Measurements from ENCODE around the gene RALGAPB.

Gene RALGAPB

DNA sequence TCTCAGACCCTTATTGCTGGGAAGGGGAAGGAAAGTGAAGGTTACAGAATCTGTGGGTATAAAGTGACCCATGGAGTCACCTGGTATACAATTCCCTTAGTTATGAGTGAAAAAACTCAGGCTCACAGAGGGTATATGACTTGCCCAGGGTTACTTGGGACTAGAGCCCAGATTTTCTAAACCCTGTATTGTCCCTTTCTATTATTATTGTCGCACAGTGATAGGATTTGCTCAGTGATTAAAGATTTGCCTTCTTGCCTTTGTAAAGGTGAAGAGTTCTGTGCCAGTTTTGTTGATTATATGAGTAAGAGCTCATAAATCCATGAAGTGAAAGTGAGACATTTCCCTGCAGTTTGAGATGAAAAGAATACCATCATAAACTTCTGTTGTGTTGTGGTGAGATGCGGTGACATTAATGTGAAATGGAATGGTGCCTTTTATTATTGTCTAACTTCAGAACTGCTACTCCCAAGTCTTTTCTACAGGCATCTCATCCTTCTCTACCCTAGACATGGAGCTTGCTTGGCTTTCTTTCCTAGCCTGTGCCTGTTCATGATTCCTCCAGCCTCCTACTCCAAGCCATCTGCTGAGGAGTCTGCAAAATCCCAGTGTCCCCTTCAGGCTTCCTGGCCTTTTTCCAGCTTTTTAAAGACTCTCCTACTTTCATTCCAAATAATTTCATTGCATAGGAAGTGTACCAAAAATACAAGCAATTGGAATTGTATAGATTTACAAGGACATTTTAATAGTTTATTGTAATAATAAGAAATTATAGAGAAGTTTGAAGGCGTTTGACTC, 74.8 kb downstream of the RALGAPB start:
- DNase-seq (ENCODE audit: low read depth): no peak

DNA sequence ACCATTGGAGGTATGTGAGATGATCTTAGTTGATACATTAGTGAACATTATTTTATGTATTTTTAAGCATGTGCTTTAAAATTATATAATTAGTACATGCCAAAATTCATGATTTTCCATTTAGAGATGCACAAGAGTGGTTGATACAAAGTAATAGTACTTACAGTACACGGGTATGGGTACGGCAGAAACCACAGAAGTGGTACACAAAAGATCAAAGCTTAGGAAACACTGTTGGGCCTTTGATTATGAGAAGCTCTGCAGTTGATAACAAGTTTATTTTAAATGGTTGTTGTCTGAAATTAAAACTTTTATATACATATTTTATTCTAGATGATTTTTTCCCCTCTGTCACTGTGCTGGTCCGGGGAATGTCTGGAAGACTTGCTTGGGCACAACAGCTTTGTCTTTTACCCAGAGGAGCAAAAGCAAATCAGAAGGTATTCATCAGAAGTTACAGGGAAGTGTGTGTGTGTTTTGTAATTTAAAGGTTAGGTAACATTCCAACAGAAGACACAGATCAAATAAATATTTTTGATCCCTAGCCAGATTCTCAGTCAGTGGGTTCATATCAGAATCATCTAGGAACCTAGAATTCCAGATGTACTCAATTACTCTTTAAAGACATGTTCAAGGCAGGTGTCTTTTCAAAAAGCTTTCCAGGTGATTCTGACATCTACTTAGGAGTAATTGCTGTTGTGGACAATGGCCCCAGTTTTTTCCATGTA, 75.9 kb downstream of the RALGAPB start:
- DNase-seq (ENCODE audit: low read depth): no peak

DNA sequence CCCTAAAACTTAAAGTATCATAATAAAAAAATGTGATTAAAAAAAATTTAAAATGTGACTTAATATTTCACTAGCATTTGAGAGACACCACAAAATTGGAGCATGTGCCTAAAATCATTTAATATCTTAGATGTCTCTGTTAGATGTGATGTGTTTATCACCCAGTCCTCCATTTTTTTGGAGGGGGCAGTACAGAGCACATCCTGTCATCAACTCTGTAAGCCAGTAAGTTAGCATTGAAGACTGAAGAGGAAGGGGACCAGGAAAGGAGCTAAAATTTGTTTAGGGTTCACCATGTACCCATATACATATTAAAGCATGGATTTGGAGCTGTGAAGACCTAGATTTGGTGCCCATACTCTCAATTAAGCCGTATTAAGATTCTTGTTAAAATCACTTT, 77.6 kb downstream of the RALGAPB start:
- DNase-seq (ENCODE audit: low read depth): no peak

DNA sequence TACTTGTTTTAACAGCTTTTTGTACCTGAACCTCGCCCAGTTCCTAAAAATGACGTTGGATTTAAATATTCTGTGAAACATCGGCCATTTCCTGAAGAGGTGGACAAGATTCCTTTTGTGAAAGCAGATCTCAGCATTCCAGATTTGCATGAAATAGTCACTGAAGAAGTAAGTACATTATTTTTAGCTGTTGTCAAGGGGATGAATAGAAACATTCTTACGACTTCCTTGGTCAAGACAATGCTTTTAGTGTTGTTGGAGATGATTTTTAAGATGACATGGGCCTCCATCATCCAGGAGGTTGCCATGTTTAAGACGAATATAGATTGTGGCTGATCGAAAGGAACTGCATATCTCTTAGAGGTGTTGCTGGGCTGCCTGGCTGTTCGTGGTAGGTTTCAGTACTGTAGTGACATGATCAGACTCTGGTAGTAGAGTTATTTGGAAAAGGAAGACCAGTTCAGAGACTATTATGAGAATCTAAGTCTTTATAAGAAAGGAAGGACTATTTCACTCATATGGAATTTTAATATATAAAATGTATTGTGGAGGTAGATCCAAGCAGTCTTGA, 78.5 kb downstream of the RALGAPB start:
- no peak for DNase-seq (ENCODE audit: low read depth)

DNA sequence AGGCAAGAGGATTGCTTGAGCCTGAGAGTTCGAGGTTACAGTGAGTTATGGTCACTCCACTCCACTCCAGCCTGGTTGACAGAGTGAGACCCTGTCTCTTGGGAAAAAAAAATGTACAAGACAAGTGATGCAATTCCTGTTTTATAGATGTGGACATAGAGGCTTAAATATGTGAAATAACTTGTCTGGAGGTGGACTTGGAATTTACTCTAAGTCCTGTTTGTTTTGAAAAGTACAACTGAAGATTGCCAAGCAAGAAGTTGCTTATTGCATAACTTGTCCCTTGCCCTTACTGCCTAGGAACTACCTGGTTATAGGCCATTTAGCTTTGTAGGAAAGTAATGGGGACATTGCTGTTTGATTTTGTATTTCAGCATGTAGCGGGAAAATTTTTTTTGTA, 82.3 kb downstream of the RALGAPB start:
- DNase-seq (ENCODE audit: low read depth): no peak

DNA sequence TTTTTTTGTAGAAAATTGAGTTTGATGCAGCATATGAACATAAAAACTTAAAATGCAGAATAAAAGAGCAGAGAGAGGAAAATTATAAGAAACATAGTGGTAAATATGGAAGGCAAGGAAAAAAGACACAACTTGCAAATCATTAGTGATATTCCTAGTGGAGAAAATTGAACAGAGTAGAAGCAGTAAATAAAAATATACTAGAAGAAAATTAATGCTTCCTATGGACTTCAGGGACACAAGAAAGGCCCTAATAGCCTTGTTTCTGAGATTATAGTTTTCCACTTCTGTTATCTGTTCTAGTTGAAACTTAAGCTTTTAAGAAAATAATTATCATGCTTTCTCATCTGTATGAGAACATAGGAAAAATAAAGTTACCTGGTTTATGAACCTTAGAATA, 82.8 kb downstream of the RALGAPB start:
- no peak for DNase-seq (ENCODE audit: low read depth)

DNA sequence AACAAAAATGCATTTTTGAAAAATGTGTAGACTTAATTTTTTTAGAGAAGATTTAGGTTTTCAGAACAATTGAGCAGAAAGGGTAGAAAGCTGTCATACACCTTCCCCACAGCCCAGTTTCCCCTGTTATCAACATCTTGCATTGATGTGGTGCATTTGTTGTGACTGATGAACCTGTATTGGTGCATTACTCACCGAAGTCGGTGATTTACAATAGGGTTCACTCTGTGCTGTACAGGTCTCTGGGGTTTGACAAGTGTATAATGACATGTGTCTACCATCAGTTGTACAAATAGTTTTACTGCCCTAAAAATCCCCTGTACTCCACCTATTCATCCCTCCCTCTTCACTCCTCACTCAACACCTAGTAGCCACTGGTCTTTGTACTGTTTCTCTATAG, 84.5 kb downstream of the RALGAPB start:
- no peak for DNase-seq (ENCODE audit: low read depth)

DNA sequence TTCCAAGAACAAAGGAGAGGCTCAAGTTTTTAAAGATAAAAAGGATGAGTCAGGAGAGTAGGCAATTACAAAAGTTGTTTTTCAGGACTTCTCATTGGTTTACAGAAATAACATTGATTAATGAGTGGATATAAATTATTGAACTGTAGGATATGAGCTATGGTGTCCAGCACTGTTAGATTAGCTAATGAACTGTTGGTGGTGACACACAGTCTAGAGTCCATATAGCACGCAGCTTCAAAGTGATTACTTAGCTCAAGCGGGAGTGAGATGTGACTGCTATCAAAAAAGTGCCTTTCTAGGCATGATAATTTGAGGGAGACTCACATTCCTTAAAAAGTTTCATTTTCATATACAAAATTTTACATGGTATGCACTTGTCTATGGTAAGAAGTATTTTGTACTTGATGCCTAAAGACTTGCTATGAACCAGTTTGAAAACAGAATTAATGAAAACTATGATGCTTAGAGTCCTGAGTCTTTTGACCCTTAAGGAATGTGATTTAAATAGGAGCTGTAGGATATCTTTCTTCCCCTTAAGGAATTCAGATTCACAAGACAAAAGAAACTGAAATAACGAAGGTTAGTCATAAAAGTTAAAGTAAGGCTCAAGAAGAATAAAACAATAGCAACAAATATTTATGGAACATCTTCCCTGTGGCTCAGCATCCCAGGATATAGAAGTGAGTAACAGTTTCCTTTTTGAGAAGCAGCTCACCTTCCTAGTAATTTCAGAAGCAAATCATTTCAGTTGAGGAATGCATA, 86.1 kb downstream of the RALGAPB start:
- no peak for DNase-seq (ENCODE audit: low read depth)

DNA sequence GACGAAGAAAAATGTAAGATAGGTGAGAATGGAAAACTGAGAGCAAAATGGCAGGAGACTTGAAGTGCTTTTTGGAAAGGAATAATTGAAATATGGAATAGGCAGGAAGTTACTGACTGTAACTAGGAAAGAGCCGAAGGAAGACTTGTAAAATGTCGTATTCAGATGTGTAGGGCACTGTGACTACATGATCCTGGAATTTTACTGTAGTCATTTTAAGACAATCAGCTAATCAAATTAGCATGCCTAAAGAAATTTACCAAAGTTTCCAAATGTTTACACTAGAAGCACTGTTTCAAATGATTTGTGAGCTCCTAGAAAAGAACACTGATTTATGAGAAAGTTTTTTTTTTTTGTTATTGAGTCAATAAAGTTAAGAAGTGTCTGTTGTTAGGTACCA, 87.1 kb downstream of the RALGAPB start:
- no peak for DNase-seq (ENCODE audit: low read depth)

DNA sequence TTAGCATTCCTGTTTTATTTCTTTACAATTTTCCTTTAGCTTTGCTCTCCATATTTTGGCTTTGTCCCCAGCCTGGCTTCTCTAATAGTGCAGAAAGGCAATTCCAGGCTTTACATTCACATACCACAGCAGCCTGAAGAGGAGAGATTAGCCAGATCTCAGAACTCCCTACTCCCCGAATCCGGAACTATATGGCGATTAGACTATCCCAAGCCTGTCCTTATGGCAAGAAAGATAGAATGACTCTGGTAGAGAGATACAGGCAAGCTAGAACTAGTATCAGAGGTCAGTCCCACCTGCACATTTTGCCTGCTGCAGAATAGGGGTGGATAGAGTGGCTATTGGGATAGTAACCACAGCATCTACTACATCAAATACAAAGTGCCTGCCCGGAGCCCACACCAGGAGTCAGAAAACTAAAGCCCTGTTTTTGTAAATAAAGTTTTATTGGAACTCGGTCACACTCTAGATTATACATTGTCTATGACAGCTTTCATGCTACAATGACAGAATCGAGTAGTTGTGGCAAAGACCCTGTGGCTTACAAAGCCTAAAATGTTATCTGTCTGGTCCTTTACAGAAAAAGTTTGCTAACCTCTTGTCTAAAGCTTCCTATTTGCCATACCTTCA, 91.3 kb downstream of the RALGAPB start:
- no peak for DNase-seq (ENCODE audit: low read depth)

DNA sequence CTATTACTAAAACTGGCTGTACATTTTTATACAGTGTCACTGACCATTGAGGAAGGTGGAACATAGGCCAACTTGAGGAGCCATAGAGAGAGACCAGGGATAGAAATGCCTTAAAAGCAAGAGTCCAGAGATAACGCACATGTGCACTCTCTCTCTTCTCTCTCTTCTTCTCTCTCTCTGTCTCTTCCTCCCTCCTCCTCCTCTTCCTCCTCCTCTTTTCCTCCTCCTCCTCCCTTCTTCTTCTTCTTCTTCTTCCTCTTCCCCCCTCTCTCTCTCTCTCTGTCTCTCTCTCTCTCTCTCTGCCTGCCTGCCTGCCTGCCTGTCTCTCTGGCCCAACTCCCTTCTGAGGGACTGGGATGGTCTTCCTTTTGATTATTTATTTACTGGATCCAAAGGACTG, 92.0 kb downstream of the RALGAPB start:
- DNase-seq (ENCODE audit: low read depth): no peak

DNA sequence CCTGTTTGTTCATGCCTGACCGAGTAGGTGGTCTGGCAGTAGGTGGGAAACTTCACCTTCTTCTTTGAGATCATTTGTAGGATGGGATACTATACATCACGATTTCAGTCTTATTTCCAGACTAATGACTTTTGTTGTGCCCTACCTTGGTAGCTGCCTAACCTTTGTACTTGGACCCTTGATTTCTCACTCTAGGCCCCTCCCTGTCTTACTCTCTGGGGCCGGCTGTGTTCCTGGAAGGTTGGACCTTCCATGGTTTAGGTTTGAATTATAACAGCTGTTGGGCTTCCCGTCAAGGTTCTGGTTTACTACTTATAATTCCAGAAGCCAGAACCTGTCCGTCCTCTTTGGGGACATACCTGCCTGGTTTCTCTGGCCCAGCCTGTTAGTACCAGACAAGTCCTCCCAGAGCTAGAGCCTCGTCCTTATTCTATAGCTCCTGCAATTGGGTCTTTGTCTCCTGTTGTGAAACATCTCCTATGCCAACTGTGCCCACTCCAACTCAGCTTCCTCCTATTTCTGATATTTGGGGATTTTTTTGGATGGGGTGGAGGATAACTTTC, 93.5 kb downstream of the RALGAPB start:
- no peak for DNase-seq (ENCODE audit: low read depth)

DNA sequence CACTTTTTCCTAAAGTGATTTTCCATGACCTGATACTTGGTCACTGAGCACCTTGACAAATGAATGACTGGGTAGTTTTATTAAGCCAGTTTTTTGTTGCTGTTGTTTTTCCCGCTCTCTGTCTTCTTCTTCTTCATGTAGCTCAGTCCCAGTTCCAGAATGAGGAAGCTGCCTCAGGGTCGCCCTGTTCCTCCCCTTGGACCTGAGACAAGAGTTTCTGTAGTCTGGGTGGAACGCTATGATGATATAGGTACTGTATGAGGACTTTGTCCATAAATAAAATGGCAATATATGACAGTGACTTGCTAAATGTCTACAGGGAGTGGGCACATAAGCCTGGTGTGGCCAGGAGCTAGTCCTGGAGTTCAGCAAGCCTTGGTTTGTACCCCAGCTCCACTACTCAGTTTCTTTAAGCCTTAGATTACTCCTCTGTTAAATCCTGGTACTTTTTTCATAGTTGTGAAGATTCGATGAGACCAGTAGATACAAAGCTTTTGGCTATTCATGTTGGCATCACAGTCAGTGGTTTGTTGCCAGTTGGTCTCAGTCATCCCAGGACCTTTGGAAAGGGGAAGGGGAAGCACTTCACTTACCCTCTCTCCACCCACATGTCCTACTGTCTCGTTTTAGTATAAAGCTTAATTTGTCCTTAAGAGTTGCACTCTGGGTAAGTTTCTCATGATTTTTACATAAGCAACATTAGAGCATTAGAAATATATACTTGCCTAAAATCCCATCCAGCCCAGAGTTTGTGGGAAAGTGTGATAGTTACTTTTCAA, 97.3 kb downstream of the RALGAPB start:
- no peak for DNase-seq (ENCODE audit: low read depth)

DNA sequence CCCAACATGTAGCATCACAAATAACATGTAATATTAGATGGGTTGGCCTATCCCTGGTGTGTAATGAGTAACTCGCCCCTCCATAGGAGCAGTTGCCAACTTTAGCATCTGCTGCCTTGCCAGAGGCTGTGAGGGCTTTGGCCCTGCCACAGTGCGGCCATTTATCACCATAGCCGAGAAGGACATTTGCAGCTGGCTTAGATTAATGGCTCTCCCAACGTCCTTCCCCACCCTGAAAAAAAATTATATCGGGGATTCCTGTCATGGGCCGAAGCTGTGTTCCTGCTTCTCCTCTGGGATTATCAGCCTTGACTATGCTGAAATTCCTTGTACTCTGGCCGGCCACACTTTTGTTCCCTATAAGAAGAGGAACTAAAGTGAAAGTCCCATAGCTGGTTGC, 100.8 kb downstream of the RALGAPB start:
- no peak for DNase-seq (ENCODE audit: low read depth)

DNA sequence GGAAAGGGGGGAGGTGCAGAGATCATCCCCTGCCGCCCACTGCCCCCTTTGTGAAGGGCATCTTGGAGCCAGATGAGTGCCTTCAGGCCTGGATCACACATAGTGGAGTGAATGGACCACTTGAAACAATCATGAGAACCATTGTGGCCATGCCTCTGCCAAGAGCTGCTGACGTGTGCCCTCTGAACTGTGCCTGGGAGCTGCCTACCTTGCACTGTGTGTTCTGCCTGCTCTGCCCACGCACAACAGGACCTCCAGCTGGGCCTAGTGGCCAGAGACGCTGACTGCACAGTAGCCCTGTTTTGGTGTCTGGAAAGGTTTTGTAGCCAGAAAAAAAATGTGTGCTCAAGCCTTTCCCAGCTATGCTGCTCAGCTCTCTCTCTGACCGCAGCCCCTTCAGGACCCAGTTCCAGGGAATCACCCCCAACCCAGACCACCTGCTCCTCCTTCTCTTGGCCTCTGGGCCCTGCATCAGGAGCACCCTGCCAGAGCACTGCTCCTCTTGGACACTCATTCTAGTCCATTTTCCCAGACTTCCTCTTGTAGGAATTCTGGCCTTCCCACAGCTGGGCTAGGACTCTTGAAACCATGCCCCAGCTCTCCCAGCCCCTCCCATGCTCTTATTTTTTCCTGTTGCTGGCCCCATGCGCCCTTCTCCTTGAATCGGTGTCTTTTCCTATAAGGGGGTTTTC, 106.7 kb downstream of the RALGAPB start:
- DNase-seq (ENCODE audit: low read depth): no peak

DNA sequence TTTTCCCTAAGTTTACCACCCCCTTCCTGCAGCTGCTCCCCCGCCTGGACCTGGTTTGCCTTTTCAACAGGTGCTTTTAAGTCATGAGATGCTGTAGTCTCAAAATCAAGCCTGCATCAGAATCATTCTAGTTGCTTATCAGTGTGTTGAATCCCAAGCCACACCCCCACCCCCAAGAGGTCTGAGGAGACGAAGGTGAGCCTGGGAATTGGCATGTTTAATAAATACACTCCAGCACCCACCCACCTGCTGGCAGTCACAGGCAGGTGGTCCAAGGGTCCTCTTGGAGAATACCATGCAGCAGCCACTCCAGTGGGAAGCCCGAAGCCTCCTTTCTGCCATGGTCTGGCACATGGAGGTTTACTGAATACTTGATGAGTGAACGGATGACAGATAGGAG, 107.3 kb downstream of the RALGAPB start:
- no peak for DNase-seq (ENCODE audit: low read depth)

DNA sequence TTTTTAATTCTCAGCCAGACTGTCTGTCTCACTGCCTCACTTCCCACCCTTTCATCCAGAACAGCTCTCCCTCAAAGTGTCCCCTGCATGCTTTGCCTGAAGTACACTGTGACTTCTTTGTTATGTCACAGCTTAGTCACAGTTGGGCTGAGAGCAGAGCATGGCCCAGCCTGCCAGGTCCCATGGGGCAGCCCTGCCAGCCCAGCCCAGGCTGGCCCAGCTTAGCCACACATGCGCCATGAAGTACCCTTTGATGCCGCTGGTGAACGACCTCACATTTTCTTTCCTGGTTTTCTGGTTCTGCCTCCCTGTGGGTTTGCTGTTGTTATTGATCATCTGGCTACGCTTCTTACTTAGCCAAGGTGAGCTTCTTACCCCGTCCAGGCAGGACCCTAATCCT, 108.4 kb downstream of the RALGAPB start, which contains the start of gene ADIG:
ADIG (plus strand) TSS at position 185 of the 400 bp plus-strand sequence; CDS start at position 239, 54 bp downstream.
- no peak for DNase-seq (ENCODE audit: low read depth)

DNA sequence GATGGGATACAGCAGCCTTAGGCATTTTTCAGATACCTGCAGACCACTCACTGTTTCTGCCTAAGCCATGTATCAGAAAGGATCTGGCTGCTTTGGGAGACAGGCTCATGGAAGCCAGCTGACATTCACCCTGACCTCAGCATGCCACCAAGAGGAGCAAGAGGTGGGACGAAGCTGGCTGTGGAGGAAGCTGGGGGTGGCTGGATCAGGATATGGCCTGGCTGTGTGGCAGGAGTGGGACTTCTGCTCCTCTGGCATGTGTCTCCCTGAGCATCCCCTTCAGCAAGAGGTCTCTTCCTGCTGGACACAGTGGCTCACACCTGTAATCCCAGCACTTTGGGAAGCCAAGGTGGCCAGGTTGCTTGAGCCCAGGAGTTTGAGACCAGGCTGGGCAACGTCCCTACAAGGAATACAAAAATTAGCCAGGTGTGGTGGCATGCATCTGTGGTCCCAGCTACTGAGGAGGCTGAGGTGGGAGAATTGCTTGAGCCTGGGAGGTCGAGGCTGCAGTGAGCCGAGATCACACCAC, 109.3 kb downstream of the RALGAPB start:
- DNase-seq (ENCODE audit: low read depth): no peak

DNA sequence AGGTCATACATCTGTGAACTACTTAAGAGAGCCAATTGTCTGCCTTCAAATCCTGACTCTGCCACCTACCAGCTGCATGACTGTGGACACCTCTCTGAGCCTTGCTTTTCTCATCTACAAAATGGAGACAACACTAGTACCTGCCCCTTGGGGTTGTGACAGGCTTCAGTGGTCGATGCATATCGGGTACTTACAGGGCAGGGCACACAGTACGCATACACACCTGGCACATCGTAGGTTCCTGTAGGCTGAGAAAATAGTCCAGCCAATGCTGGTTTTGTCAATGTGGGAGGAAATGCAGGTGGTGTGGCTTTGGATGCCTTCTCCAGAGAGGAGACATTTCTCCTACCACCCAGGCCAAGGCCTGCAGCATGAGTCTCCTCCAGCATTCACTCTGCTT, 110.7 kb downstream of the RALGAPB start:
- DNase-seq (ENCODE audit: low read depth): no peak
